NCI-H2196 treated with DMSO at 0.1 percent for 48 hours (cell line): Measurements from ENCODE around the gene SUSD5.
"Not testable (repeated sequence)": the region's sequence is repeated elsewhere in the genome, so short reads cannot be mapped to it uniquely, and the experiment has no call there.

Source experiments
- DNase-seq: peaks from one replicate; lab custom pipeline; 2025; ENCODE audit not compliant: unreplicated experiment; lab: John Stamatoyannopoulos, UW

Gene SUSD5

DNA sequence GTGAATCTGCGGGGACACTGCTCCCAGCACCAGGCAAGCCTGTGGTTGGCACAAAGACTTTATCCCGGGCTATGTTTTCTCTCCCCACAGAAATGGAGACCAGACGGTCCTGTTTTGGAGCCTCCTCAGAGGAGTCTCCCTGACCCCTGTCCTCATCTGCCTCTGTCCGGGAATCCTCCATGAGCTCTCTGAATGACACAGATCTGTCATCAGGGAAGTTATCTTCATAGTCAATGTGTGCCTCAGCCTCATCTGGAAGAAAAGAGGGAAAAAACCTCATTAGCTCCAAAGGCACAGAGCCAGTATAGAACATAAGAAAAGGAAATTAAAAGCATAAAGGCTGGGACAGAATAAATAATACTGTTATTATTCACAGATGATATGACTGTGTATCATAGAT lies 64.8 kb downstream of the SUSD5 start:
- no peak for DNase-seq

- DNase-seq: no peak
Observed at GRCh38 chr3:33152363-33153360, 65.9 kb downstream of the SUSD5 start.

DNA sequence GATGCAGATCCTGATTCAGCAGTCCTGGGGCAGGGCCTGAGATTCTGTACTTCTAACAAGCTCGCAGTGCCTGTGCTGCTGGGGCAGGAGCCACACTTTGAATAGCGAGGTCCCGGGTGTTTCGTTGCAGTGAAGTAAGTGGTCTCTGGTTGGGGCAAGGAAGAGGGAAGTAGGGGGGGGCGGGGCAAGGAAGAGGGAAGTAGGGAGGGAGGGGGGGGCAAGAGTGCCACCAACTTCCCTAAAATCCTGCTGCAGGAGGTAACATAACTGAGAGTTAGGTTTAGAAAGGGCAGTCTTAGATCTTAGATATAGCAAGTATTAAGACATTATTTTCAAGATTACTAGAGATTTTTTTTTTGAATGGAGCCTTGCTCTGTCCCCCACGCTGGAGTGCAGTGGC lies 69.3 kb downstream of the SUSD5 start:
- no peak for DNase-seq

- no peak for DNase-seq
Observed at GRCh38 chr3:33146791-33147445, 71.7 kb downstream of the SUSD5 start.

GRCh38 chr3:33145901-33146580 lies 72.6 kb downstream of the SUSD5 start:
- no peak for DNase-seq

DNA sequence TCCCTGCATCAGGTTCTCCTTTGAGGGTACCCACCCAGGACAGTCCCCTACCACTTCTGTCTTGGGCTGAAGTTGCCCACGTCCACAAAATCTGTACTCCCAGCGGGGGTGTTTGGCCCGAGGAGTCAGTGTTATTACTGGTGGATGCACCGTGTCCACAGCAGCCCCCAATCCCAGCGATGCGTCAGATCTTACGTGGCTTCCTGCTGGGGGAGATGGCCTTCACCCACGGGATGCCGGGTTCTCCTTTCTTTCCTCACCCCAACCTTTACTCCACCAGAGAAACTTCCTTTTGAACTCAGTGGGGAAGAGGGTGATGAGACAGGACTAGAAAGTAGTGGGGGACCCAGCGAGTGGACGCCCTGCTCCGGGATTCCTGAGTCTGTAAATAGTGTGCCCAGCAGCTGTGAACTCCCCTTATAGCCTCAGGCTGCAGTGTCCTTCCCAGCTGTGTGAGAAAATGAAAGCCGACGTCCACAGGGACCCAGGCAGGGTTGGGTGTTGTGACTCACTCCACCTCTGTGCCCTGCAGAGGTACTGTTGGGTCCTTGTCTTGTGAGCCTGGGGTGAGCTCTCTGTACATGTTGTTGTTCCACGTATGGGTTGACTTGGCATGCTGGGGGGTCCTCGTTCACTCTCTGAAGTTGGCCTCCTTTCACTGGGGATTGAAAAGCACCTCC lies 73.2 kb downstream of the SUSD5 start:
- DNase-seq: no peak

GRCh38 chr3:33144433-33144832 lies 74.2 kb downstream of the SUSD5 start:
- DNase-seq: no peak

GRCh38 chr3:33141006-33141405 lies 77.6 kb downstream of the SUSD5 start:
- no peak for DNase-seq

DNA sequence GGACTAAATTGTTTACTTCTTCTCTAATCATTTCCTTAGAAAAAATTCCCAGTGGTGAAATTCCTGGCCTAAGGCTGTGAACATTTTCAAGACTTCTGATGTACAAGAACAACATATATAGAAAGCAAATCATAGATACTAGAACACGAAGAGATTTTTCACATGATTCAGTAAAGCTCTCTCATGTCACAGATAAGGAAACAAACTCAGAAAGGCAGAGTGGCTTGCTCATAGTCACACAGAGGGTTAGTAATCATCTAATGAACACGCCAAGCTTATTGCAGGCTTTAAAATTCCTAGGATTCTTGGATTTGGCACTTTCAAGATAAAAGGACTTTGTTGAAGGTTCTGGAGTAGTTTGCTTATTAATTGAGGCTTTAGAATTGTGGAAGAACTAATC lies 78.6 kb downstream of the SUSD5 start:
- no peak for DNase-seq

- DNase-seq: not testable (repeated sequence)
Observed at GRCh38 chr3:33139006-33139623, 79.5 kb downstream of the SUSD5 start.

- DNase-seq: no peak
Observed at GRCh38 chr3:33137691-33138090, 80.9 kb downstream of the SUSD5 start.

GRCh38 chr3:33134026-33134625 lies 84.5 kb downstream of the SUSD5 start:
- no peak for DNase-seq

DNA sequence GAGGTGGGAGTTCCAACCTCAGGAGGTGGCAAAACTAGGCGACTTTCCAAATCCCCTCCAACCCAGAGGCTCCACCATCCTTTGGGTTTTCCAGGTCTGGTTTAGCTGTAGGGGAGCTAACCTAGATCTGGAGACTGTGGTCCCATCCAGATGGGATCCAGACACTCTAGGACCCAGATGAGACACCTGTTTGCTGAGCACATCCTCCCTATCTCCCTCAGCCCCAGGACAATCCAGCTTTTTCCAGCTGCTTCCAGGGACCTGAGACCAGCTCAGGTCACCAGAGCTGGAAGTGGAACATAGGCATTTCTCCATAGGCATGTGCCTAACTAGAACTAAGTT lies 86.6 kb downstream of the SUSD5 start:
- DNase-seq: no peak

DNA sequence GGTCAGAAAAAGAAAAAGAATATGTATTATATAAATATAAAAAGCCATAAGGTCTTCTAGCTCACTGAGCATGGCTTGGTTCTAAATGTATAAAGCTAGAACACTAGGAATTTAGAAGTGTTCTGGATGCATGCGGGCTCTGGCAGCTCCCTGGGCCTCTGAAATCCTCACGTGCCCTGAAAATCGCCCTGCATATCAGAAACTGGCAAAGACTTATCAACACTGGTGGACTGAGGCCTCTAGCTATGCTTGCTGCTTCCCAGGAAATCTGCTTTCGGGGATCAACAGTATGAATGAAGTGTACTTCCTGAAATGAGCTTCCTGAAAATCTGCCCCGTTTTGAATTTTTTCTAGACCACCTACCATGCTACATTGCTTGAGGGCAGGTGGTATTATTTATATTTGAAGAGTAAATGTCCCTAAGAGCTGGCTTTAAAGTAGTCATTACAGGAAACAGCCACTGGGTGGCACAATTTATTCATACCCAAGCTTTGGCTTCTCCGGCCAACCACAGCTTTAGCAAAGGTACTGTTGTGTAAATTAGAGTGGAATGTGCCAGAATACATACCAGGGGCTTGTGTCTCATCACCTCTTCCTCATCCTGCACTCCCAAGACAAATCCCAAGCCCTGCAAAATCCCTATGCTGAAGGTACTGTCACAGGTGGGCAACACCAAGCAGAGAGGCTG lies 87.1 kb downstream of the SUSD5 start:
- peak; percentile 18 for DNase-seq

DNA sequence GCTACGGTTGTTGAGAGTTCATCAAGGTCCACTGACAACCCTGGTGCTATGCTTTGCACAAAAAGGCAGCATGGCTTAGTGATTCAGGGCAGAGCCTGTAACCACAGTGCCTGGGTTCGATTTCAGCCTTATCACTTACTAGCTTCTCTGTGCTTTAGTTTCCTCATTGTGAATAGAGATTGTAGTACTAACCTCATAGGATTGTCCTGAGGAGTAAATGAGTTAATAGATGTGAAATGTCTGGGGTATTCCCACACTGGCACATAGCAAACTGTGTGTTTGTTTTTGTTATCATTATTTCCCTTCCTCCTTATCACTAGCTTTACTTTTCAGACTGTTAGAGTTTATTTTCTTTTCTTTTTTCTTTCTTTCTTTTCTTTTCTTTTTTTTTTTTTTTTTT lies 88.5 kb downstream of the SUSD5 start:
- no peak for DNase-seq

- no peak for DNase-seq
Observed at GRCh38 chr3:33128706-33129105, 89.9 kb downstream of the SUSD5 start.

GRCh38 chr3:33125840-33126239 lies 92.8 kb downstream of the SUSD5 start:
- no peak for DNase-seq

- no peak for DNase-seq
Observed at GRCh38 chr3:33124638-33125037, 94.0 kb downstream of the SUSD5 start.

DNA sequence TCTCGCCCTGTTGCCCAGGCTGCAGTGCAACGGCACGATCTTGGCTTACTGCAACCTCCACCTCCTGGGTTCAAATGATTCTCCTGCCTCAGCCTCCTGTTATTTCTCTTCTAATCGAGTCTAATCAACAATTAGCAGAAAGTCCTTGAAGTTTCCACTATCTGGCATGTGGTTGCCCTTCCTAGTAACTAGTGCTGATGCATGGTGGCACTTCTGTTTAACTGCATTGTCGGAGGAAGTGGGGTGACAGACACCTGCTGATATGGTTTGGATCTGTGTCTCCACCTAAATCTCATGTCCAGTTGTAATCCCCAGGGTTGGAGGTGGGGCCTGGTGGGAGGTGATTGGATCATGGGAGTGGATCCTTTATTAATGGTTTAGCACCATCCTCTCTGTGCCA lies 95.6 kb downstream of the SUSD5 start:
- DNase-seq: no peak

GRCh38 chr3:33119891-33120290 lies 98.7 kb downstream of the SUSD5 start:
- DNase-seq: no peak
